ENCODE data around the gene PIK3CG.
"Not testable (repeated sequence)": the region's sequence is repeated elsewhere in the genome, so short reads cannot be mapped to it uniquely, and the experiment has no call there.

Gene PIK3CG

GRCh38 chr7:106840342-106840741 lies 24.7 kb upstream of the PIK3CG start:
- Histone ChIP-seq H3K4me1 (ENCODE audit: control insufficient read depth, insufficient read depth, low read length) (no peaks in the 10 kb centered on the region), H3K9ac (ENCODE audit: low read length) (no peak overlapping the region), H3K27me3 (ENCODE audit: control insufficient read depth, insufficient read depth, low read length) (no peaks in the 10 kb centered on the region), H3K4me3 (ENCODE audit: low read length) (no peak overlapping the region), H3K36me3 (ENCODE audit: control insufficient read depth, insufficient read depth, low read length) (no peaks in the 10 kb centered on the region), H3K9me3 (ENCODE audit: control insufficient read depth, low read length) (no peaks in the 10 kb centered on the region)

DNA sequence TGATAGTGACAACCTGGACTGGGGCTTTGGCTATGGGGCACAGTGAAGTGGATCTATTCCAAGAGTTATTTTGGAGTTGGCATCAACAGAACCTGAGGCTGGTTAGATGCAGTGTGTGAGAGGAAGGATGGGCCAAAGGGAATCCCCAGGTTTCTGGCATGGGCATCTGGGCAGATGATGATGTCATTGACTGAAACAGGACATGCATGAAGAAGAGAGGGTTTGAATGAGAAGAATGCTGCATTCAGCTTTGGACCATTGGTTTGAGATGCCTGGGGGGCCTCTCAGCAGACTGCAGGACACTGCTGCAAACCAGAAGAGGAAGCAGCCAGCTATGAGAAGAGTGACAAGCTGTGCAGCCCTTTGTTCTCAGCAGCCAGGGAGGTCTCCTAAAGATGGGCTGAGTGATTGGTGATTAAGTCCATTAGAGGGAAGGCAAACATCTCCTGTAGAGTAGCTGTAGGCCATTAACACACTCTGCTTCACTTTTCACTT lies 23.1 kb upstream of the PIK3CG start:
- H3K27me3 ChIP-seq (ENCODE audit: control insufficient read depth, insufficient read depth, low read length), result no peaks in the 10 kb centered on the region
- H3K9ac ChIP-seq (ENCODE audit: low read length), result no peak overlapping the region
- H3K9me3 ChIP-seq (ENCODE audit: control insufficient read depth, low read length), result no peaks in the 10 kb centered on the region
- no peaks in the 10 kb centered on the region for H3K4me1 ChIP-seq (ENCODE audit: control insufficient read depth, insufficient read depth, low read length)
- H3K36me3 ChIP-seq (ENCODE audit: control insufficient read depth, insufficient read depth, low read length), result no peaks in the 10 kb centered on the region
- H3K4me3 ChIP-seq (ENCODE audit: low read length), result no peak overlapping the region

DNA sequence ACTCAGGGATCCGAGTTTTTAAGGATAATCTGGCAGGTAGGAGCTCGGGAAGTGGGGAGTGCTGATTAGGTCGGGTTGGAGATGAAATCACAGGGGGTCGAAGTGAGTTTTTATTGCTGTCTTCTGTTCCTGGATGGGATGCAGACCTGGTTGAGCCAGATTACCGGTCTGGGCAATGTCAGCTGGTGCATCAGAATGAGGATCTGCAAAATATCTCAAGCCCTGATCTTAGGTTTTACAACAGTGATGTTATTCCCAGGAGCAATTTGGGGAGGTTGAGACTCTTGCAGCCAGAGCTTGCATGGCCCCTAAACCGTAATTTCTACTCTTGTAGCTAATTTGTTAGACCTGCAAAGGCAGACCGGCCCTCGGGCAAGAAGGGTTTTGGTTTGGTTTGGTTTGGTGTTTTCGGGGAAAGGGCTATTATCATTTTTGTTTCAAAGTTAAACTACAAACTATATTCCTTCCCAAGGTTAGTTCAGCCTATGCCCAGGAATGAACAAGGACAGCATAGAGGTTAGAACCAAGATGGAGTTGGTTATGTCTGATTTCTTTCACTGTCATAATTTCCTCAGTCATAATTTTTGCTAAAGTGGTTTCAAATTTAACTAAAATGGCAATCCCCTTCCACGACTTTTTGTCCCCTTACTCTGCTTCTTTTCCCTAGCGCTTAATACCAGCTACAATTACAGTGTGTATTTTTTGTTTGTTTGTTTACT lies 20.6 kb upstream of the PIK3CG start:
- Histone ChIP-seq H3K9ac (ENCODE audit: low read length) (no peak overlapping the region), H3K9me3 (ENCODE audit: control insufficient read depth, low read length) (no peaks in the 10 kb centered on the region), H3K4me3 (ENCODE audit: low read length) (no peak overlapping the region), H3K4me1 (ENCODE audit: control insufficient read depth, insufficient read depth, low read length) (no peaks in the 10 kb centered on the region), H3K36me3 (ENCODE audit: control insufficient read depth, insufficient read depth, low read length) (no peaks in the 10 kb centered on the region), H3K27me3 (ENCODE audit: control insufficient read depth, insufficient read depth, low read length) (no peaks in the 10 kb centered on the region)

GRCh38 chr7:106848049-106848448 lies 17.0 kb upstream of the PIK3CG start:
- no peaks in the 10 kb centered on the region for H3K27me3 ChIP-seq (ENCODE audit: control insufficient read depth, insufficient read depth, low read length)
- no peaks in the 10 kb centered on the region for H3K4me1 ChIP-seq (ENCODE audit: control insufficient read depth, insufficient read depth, low read length)
- H3K36me3 ChIP-seq (ENCODE audit: control insufficient read depth, insufficient read depth, low read length), result no peaks in the 10 kb centered on the region
- H3K9ac ChIP-seq (ENCODE audit: low read length), result no peak overlapping the region
- no peaks in the 10 kb centered on the region for H3K9me3 ChIP-seq (ENCODE audit: control insufficient read depth, low read length)
- H3K4me3 ChIP-seq (ENCODE audit: low read length), result no peak overlapping the region

GRCh38 chr7:106848851-106849442 lies 16.1 kb upstream of the PIK3CG start:
- H3K4me3 ChIP-seq (ENCODE audit: low read length), result no peak overlapping the region
- no peaks in the 10 kb centered on the region for H3K27me3 ChIP-seq (ENCODE audit: control insufficient read depth, insufficient read depth, low read length)
- no peaks in the 10 kb centered on the region for H3K4me1 ChIP-seq (ENCODE audit: control insufficient read depth, insufficient read depth, low read length)
- H3K9ac ChIP-seq (ENCODE audit: low read length), result no peak overlapping the region
- no peaks in the 10 kb centered on the region for H3K36me3 ChIP-seq (ENCODE audit: control insufficient read depth, insufficient read depth, low read length)
- H3K9me3 ChIP-seq (ENCODE audit: control insufficient read depth, low read length), result no peaks in the 10 kb centered on the region

GRCh38 chr7:106851632-106852031 lies 13.4 kb upstream of the PIK3CG start:
- not testable (repeated sequence) for H3K4me3 ChIP-seq (ENCODE audit: low read length); H3K9ac ChIP-seq (ENCODE audit: low read length); H3K36me3 ChIP-seq (ENCODE audit: control insufficient read depth, insufficient read depth, low read length); H3K4me1 ChIP-seq (ENCODE audit: control insufficient read depth, insufficient read depth, low read length); H3K27me3 ChIP-seq (ENCODE audit: control insufficient read depth, insufficient read depth, low read length); H3K9me3 ChIP-seq (ENCODE audit: control insufficient read depth, low read length)

DNA sequence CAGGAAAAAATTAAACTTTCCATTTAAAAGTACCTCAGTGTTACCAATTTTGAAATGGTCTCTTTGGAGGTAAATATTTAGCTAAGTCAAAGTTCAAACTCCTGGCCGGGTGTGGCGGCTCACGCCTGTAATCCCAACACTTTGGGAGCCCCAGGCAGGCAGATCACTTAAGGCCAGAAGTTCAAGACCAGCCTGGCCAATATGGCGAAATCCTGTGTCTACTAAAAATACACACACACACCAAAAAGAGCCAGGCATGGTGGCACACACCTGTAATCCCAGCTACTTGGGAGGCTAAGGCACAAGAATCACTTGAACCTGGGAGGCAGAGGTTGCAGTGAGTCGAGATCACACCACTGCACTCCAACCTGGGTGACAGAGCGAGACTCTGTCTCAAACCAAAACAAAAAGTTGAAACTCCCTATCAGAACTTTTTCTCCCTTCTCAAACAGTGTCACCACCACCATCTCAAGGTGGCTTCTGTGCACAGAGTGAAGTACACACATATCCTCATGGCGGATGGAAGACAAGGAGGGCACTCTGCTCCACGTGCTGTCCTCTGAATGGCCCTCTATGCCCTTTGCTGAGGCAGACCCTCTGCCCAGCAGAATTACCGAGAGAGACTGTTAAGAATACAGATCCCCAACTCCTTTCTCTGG lies 11.7 kb upstream of the PIK3CG start:
- H3K4me1 ChIP-seq (ENCODE audit: control insufficient read depth, insufficient read depth, low read length), result no peaks in the 10 kb centered on the region
- H3K4me3 ChIP-seq (ENCODE audit: low read length), result no peak overlapping the region
- no peaks in the 10 kb centered on the region for H3K27me3 ChIP-seq (ENCODE audit: control insufficient read depth, insufficient read depth, low read length)
- H3K9me3 ChIP-seq (ENCODE audit: control insufficient read depth, low read length), result no peaks in the 10 kb centered on the region
- H3K9ac ChIP-seq (ENCODE audit: low read length), result no peak overlapping the region
- no peaks in the 10 kb centered on the region for H3K36me3 ChIP-seq (ENCODE audit: control insufficient read depth, insufficient read depth, low read length)

DNA sequence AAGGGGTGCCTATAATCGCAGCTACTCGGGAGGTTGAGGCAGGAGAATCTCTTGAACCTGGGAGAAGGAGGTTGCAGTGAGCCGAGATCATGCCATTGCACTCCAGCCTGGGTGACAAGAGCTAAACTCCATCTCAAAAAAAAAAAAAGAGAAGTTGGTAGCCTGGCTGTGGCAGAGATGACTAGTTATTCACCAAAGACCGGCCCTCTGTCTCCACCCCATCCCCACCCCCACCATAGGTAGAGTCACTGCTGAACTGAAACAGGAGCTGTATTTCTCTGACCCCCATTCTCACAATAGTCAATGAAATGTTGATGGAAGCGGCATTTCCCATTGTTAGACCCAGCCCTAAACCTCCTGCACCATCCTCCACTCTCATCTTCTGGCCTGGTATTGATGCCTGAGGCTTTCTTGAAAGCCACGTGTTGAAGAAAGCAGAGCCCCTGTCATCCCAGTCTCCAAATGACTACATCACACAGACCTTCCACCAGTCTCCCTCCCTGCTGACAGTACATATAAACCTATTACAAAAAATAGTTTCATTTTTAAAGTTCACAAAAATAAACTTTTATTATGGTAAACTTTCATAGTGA lies 9.4 kb upstream of the PIK3CG start:
- Histone ChIP-seq H3K4me1 (ENCODE audit: control insufficient read depth, insufficient read depth, low read length) (peaks cover 10% of the 10 kb centered on the region), H3K27me3 (ENCODE audit: control insufficient read depth, insufficient read depth, low read length) (no peaks in the 10 kb centered on the region), H3K4me3 (ENCODE audit: low read length) (no peak overlapping the region), H3K36me3 (ENCODE audit: control insufficient read depth, insufficient read depth, low read length) (no peaks in the 10 kb centered on the region), H3K9ac (ENCODE audit: low read length) (no peak overlapping the region), H3K9me3 (ENCODE audit: control insufficient read depth, low read length) (no peaks in the 10 kb centered on the region)

DNA sequence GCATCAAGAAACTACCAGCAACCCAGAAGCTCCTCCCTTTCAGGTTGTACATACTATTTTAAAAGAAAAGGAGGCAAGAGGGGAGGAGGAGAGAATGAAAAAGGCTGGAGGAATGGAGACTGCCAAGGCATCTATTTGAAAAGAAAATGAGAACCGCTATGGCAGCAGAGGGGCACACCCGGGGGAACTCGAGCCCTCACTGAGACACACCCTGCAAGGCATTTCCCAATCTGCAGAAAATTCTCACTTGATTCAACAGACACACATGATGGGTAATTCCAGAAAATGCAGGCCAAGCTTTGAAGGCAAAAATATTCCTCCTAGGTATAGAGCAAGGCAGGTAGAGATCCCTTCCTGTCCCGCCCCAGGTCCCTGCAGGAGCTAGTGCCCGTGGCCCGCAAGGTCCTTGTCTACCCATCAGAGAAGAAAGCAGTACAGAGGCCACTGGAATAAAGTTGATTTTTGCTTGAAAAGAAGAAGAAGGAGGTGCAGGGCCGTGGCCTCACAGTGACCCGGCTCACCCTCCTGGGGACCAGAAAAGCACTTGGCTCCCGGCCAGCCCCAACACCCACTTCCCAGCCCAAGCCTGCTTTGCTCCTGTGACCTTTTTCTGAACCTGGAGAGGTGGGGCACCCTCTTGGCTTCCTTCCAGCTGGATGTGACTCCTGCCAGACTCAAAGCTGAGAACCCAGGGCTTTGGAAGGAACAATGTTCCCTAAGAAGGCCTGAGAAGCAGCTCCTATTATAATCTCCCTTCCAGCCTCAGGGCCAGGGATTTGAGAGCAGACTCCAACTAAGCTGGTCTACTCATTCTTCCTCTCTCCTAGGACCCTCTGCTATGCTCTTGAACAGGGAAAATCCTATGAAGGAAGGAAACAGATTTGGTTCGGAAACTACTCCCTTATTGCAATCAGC lies 6.2 kb upstream of the PIK3CG start:
- H3K27me3 ChIP-seq (ENCODE audit: control insufficient read depth, insufficient read depth, low read length), result no peaks in the 10 kb centered on the region
- H3K9ac ChIP-seq (ENCODE audit: low read length), result no peak overlapping the region
- H3K4me3 ChIP-seq (ENCODE audit: low read length), result no peak overlapping the region
- peaks cover 10% of the 10 kb centered on the region for H3K4me1 ChIP-seq (ENCODE audit: control insufficient read depth, insufficient read depth, low read length)
- no peaks in the 10 kb centered on the region for H3K9me3 ChIP-seq (ENCODE audit: control insufficient read depth, low read length)
- H3K36me3 ChIP-seq (ENCODE audit: control insufficient read depth, insufficient read depth, low read length), result no peaks in the 10 kb centered on the region

- H3K36me3 ChIP-seq (ENCODE audit: control insufficient read depth, insufficient read depth, low read length), result no peaks in the 10 kb centered on the region
- no peaks in the 10 kb centered on the region for H3K27me3 ChIP-seq (ENCODE audit: control insufficient read depth, insufficient read depth, low read length)
- no peak overlapping the region for H3K4me3 ChIP-seq (ENCODE audit: low read length)
- no peak overlapping the region for H3K9ac ChIP-seq (ENCODE audit: low read length)
- no peaks in the 10 kb centered on the region for H3K9me3 ChIP-seq (ENCODE audit: control insufficient read depth, low read length)
- H3K4me1 ChIP-seq (ENCODE audit: control insufficient read depth, insufficient read depth, low read length), result peaks cover 10% of the 10 kb centered on the region
These were observed 2.6 kb upstream of the PIK3CG start for GRCh38 chr7:106862317-106863089.
